ENCODE measurements around the gene CAMK1G. TPM values are rescaled to one million over a fixed set of nuclear protein-coding genes. Genes with fewer than 3 reads are reported as not detected.

CAMK1G gene
- polyA plus RNA-seq, 1 of the 3 experiments (the other 2 are of a cell fraction), result 15.1 TPM

GRCh38 chr1:209545423-209545822 is 38.1 kb upstream of the CAMK1G start (continued):
- no peak for TF ChIP-seq NFIC (IDR thresholded peaks at IDR 0.05; ENCODE audit: borderline replicate concordance)

DNA sequence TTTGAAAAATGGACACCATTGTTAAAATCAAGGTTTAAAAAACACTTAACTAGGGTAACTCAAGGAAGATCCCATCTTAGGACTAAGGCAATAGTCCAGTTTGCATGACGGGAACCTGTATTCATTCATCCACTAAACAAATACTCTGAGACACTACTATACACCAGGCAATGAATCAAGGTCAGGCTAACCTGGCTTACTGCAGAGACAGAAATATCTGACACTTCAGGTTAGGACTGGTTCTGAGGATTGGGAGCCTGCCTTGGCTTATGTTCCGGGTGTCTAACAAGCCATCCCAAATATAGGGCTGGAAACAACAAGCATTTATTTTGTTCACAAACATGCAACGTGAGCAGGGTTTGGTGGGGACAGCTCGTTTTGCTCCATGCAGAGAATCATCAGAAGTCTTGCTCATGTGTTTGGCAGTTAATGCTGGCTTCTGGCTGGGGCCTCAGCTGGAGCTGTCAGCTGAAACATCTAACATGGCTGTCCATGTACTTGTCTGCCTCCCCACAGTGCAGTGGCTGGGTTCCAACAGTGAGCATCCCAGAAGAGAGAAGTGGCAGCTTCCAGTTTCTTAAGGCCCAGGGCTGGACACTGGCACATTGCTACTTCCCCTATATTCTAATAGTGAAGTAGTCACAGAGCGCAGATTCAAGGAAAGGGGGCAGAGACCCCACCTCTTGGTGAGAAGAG is 37.0 kb upstream of the CAMK1G start:
- no peaks in the 10 kb centered on the region for H3K36me3 ChIP-seq (replicated peaks in 1 of 2; ENCODE audit: control insufficient read depth in 1 of 2, insufficient read depth in 2 of 2, low read length in 1 of 2)
- DNase-seq, result no peak
- ChIA-PET POLR2A (no interaction called here), CTCF (interaction anchor here (1.1 to 2.9 kb wide), 4 partner anchors 8 to 33 kb away, joined by 3 to 7 read pairs (median 4); no protein-coding TSS in a partner anchor)
- peaks cover 0 to 2% of the 10 kb centered on the region in 2 experiments; a peak in 2 of 4 replicates for H3K4me1 ChIP-seq (ENCODE audit: control insufficient read depth in 1 of 2, insufficient read depth in 2 of 2, low read depth in 1 of 2, low read length in 1 of 2)
- no peaks in the 10 kb centered on the region for H3K79me2 ChIP-seq (ENCODE audit: insufficient read depth)
- H3K27ac ChIP-seq (ENCODE audit: low read depth in 2 of 2, low read length in 1 of 2), result no peak overlapping the region
- WGBS (ENCODE audit: low lambda C conversion rate), result 83% methylated on average over 5 of the region's 5 CpGs
- no peak overlapping the region for H3K4me3 ChIP-seq (ENCODE audit: low read depth in 2 of 2, low read length in 1 of 2)
- no peak overlapping the region for H3K4me2 ChIP-seq
- H3K9ac ChIP-seq, result no peak overlapping the region
- H2AFZ ChIP-seq (ENCODE audit: low read depth), result no peak overlapping the region
- no peaks in the 10 kb centered on the region for H3F3A ChIP-seq (replicated peaks; ENCODE audit: insufficient read depth)
- no peaks in the 10 kb centered on the region for H3K9me2 ChIP-seq
- no peaks in the 10 kb centered on the region for H3K27me3 ChIP-seq (ENCODE audit: insufficient read depth)
- TF ChIP-seq TAF1 (IDR thresholded peaks at IDR 0.05; ENCODE audit: borderline replicate concordance, low read depth, low read length) (no peak), CHD2 (IDR thresholded peaks at IDR 0.05; ENCODE audit: low read length, partially characterized antibody) (no peak), FOXM1 (IDR thresholded peaks at IDR 0.05; ENCODE audit: low read depth) (no peak), FOSL2 (IDR thresholded peaks at IDR 0.05; ENCODE audit: borderline replicate concordance, low read depth) (no peak), GABPA (IDR thresholded peaks at IDR 0.05; ENCODE audit: low read depth) (no peak), MEF2A (IDR thresholded peaks at IDR 0.05; ENCODE audit: borderline replicate concordance, low read depth) (no peak), NFIC (IDR thresholded peaks at IDR 0.05; ENCODE audit: borderline replicate concordance) (no peak), POLR2AphosphoS5 (IDR thresholded peaks at IDR 0.05; ENCODE audit: low read depth, low read length) (no peak), EP300 (IDR thresholded peaks at IDR 0.05; ENCODE audit: borderline replicate concordance in 1 of 2, low read depth in 1 of 2, low read length in 1 of 2) (no peak)
- TF ChIP-seq, protein P1, sequence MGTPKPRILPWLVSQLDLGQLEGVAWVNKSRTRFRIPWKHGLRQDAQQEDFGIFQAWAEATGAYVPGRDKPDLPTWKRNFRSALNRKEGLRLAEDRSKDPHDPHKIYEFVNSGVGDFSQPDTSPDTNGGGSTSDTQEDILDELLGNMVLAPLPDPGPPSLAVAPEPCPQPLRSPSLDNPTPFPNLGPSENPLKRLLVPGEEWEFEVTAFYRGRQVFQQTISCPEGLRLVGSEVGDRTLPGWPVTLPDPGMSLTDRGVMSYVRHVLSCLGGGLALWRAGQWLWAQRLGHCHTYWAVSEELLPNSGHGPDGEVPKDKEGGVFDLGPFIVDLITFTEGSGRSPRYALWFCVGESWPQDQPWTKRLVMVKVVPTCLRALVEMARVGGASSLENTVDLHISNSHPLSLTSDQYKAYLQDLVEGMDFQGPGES (IDR thresholded peaks at IDR 0.05; ENCODE audit: low read depth, low read length), result no peak
- TF ChIP-seq, protein P2, sequence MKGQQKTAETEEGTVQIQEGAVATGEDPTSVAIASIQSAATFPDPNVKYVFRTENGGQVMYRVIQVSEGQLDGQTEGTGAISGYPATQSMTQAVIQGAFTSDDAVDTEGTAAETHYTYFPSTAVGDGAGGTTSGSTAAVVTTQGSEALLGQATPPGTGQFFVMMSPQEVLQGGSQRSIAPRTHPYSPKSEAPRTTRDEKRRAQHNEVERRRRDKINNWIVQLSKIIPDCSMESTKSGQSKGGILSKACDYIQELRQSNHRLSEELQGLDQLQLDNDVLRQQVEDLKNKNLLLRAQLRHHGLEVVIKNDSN (IDR thresholded peaks at IDR 0.05; ENCODE audit: borderline replicate concordance, low read depth), result no peak
- TF ChIP-seq, protein P3, sequence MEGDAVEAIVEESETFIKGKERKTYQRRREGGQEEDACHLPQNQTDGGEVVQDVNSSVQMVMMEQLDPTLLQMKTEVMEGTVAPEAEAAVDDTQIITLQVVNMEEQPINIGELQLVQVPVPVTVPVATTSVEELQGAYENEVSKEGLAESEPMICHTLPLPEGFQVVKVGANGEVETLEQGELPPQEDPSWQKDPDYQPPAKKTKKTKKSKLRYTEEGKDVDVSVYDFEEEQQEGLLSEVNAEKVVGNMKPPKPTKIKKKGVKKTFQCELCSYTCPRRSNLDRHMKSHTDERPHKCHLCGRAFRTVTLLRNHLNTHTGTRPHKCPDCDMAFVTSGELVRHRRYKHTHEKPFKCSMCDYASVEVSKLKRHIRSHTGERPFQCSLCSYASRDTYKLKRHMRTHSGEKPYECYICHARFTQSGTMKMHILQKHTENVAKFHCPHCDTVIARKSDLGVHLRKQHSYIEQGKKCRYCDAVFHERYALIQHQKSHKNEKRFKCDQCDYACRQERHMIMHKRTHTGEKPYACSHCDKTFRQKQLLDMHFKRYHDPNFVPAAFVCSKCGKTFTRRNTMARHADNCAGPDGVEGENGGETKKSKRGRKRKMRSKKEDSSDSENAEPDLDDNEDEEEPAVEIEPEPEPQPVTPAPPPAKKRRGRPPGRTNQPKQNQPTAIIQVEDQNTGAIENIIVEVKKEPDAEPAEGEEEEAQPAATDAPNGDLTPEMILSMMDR (IDR thresholded peaks at IDR 0.05), result no peak
- TF ChIP-seq, protein P4, sequence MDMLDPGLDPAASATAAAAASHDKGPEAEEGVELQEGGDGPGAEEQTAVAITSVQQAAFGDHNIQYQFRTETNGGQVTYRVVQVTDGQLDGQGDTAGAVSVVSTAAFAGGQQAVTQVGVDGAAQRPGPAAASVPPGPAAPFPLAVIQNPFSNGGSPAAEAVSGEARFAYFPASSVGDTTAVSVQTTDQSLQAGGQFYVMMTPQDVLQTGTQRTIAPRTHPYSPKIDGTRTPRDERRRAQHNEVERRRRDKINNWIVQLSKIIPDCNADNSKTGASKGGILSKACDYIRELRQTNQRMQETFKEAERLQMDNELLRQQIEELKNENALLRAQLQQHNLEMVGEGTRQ (IDR thresholded peaks at IDR 0.05; ENCODE audit: borderline replicate concordance, low read depth, low read length), result no peak
- H4K20me1 ChIP-seq (ENCODE audit: insufficient read depth), result no peaks in the 10 kb centered on the region
- H3K9me3 ChIP-seq, result no peaks in the 10 kb centered on the region

All from SK-N-SH (cell line).